ENCODE data around the gene SPATA6L.
"Not testable (repeated sequence)": the region's sequence is repeated elsewhere in the genome, so short reads cannot be mapped to it uniquely, and the experiment has no call there.

Gene SPATA6L

GRCh38 chr9:4665357-4665756 lies 923 bp downstream of the SPATA6L start:
- Mint-ChIP-seq H3K4me1 (ENCODE audit: low read depth) (peaks cover 51% of the 10 kb centered on the region), H3K36me3 (ENCODE audit: low read depth) (peaks cover 3% of the 10 kb centered on the region), H3K9me3 (no peaks in the 10 kb centered on the region), H3K4me3 (peak overlapping the region; percentile 78), H3K27ac (no peak overlapping the region), H3K27me3 (ENCODE audit: low read depth) (peaks cover 12% of the 10 kb centered on the region)
- DNase-seq (ENCODE audit: low spot score): no peak

- Mint-ChIP-seq H3K27me3 (ENCODE audit: low read depth) (peaks cover 19% of the 10 kb centered on the region), H3K4me1 (ENCODE audit: low read depth) (peaks cover 48% of the 10 kb centered on the region), H3K9me3 (no peaks in the 10 kb centered on the region), H3K36me3 (ENCODE audit: low read depth) (peaks cover 3% of the 10 kb centered on the region), H3K27ac (no peak overlapping the region), H3K4me3 (peak overlapping the region; percentile 2)
- no peak for DNase-seq (ENCODE audit: low spot score)
These were observed 2.3 kb downstream of the SPATA6L start for GRCh38 chr9:4663956-4664355.

- peaks cover 19% of the 10 kb centered on the region for H3K27me3 Mint-ChIP-seq (ENCODE audit: low read depth)
- peak overlapping the region; percentile 73 for H3K27ac Mint-ChIP-seq
- no peaks in the 10 kb centered on the region for H3K9me3 Mint-ChIP-seq
- peaks cover 46% of the 10 kb centered on the region for H3K4me1 Mint-ChIP-seq (ENCODE audit: low read depth)
- H3K4me3 Mint-ChIP-seq: peak overlapping the region; percentile 90
- H3K36me3 Mint-ChIP-seq (ENCODE audit: low read depth): peaks cover 3% of the 10 kb centered on the region
- no peak for DNase-seq (ENCODE audit: low spot score)
These were observed 3.1 kb downstream of the SPATA6L start for GRCh38 chr9:4662989-4663792.

- peaks cover 17% of the 10 kb centered on the region for H3K27me3 Mint-ChIP-seq (ENCODE audit: low read depth)
- H3K36me3 Mint-ChIP-seq (ENCODE audit: low read depth): peaks cover 3% of the 10 kb centered on the region
- H3K9me3 Mint-ChIP-seq: no peaks in the 10 kb centered on the region
- peak; percentile 76 for DNase-seq (ENCODE audit: low spot score)
- H3K4me3 Mint-ChIP-seq: peak within 1 kb of the TSS; percentile 90
- H3K27ac Mint-ChIP-seq: peak within 1 kb of the TSS; percentile 77
- H3K4me1 Mint-ChIP-seq (ENCODE audit: low read depth): peaks cover 43% of the 10 kb centered on the region
These were observed 3.9 kb downstream of the SPATA6L start, which contains the start of gene PLPP6 for GRCh38 chr9:4662108-4662988. Gene PLPP6, plus strand, starts transcription at chr9:4662294. Its CDS starts 82 bp downstream, at chr9:4662376.

- Mint-ChIP-seq H3K27me3 (ENCODE audit: low read depth) (peaks cover 12% of the 10 kb centered on the region), H3K27ac (peak overlapping the region; percentile 77), H3K36me3 (ENCODE audit: low read depth) (peaks cover 3% of the 10 kb centered on the region), H3K9me3 (no peaks in the 10 kb centered on the region), H3K4me3 (peak overlapping the region; percentile 90), H3K4me1 (ENCODE audit: low read depth) (peaks cover 40% of the 10 kb centered on the region)
- DNase-seq (ENCODE audit: low spot score): no peak
These were observed 4.7 kb downstream of the SPATA6L start for GRCh38 chr9:4661611-4662010.

GRCh38 chr9:4661165-4661564 lies 5.1 kb downstream of the SPATA6L start:
- no peak for DNase-seq (ENCODE audit: low spot score)
- Mint-ChIP-seq H3K27me3 (ENCODE audit: low read depth) (peaks cover 9% of the 10 kb centered on the region), H3K27ac (no peak overlapping the region), H3K36me3 (ENCODE audit: low read depth) (peaks cover 3% of the 10 kb centered on the region), H3K9me3 (no peaks in the 10 kb centered on the region), H3K4me3 (peak overlapping the region; percentile 90), H3K4me1 (ENCODE audit: low read depth) (peaks cover 37% of the 10 kb centered on the region)

GRCh38 chr9:4660665-4661064 lies 5.6 kb downstream of the SPATA6L start:
- H3K4me1 Mint-ChIP-seq (ENCODE audit: low read depth): peaks cover 32% of the 10 kb centered on the region
- H3K4me3 Mint-ChIP-seq; H3K9me3 Mint-ChIP-seq; DNase-seq (ENCODE audit: low spot score); H3K27me3 Mint-ChIP-seq (ENCODE audit: low read depth); H3K27ac Mint-ChIP-seq; H3K36me3 Mint-ChIP-seq (ENCODE audit: low read depth): not testable (repeated sequence)

GRCh38 chr9:4657426-4658159 lies 8.7 kb downstream of the SPATA6L start:
- H3K4me1 Mint-ChIP-seq (ENCODE audit: low read depth): peaks cover 6% of the 10 kb centered on the region
- H3K27me3 Mint-ChIP-seq (ENCODE audit: low read depth): peaks cover 9% of the 10 kb centered on the region
- H3K36me3 Mint-ChIP-seq (ENCODE audit: low read depth): no peaks in the 10 kb centered on the region

GRCh38 chr9:4656621-4657020 lies 9.7 kb downstream of the SPATA6L start:
- Mint-ChIP-seq H3K9me3 (no peaks in the 10 kb centered on the region), H3K36me3 (ENCODE audit: low read depth) (no peaks in the 10 kb centered on the region), H3K27me3 (ENCODE audit: low read depth) (peaks cover 9% of the 10 kb centered on the region), H3K4me1 (ENCODE audit: low read depth) (peaks cover 1% of the 10 kb centered on the region), H3K4me3 (no peak overlapping the region), H3K27ac (no peak overlapping the region)
- no peak for DNase-seq (ENCODE audit: low spot score)

More at GRCh38 chr9:4657426-4658159, 8.7 kb downstream of the SPATA6L start:
- H3K27ac Mint-ChIP-seq: no peak overlapping the region
- H3K4me3 Mint-ChIP-seq: no peak overlapping the region
- DNase-seq (ENCODE audit: low spot score): no peak
- no peaks in the 10 kb centered on the region for H3K9me3 Mint-ChIP-seq

GRCh38 chr9:4656196-4656595 lies 10.1 kb downstream of the SPATA6L start:
- H3K27ac Mint-ChIP-seq; DNase-seq (ENCODE audit: low spot score); H3K4me3 Mint-ChIP-seq; H3K9me3 Mint-ChIP-seq; H3K36me3 Mint-ChIP-seq (ENCODE audit: low read depth); H3K4me1 Mint-ChIP-seq (ENCODE audit: low read depth): not testable (repeated sequence)
- H3K27me3 Mint-ChIP-seq (ENCODE audit: low read depth): peaks cover 11% of the 10 kb centered on the region

GRCh38 chr9:4654538-4654937 lies 11.7 kb downstream of the SPATA6L start:
- no peaks in the 10 kb centered on the region for H3K9me3 Mint-ChIP-seq
- DNase-seq (ENCODE audit: low spot score): no peak
- H3K4me1 Mint-ChIP-seq (ENCODE audit: low read depth): peaks cover 1% of the 10 kb centered on the region
- H3K4me3 Mint-ChIP-seq: no peak overlapping the region
- H3K27me3 Mint-ChIP-seq (ENCODE audit: low read depth): peaks cover 11% of the 10 kb centered on the region
- H3K36me3 Mint-ChIP-seq (ENCODE audit: low read depth): no peaks in the 10 kb centered on the region
- H3K27ac Mint-ChIP-seq: no peak overlapping the region

GRCh38 chr9:4654084-4654483 lies 12.2 kb downstream of the SPATA6L start:
- no peak for DNase-seq (ENCODE audit: low spot score)
- Mint-ChIP-seq H3K4me3 (no peak overlapping the region), H3K4me1 (ENCODE audit: low read depth) (peaks cover 1% of the 10 kb centered on the region), H3K9me3 (no peaks in the 10 kb centered on the region), H3K36me3 (ENCODE audit: low read depth) (no peaks in the 10 kb centered on the region), H3K27me3 (ENCODE audit: low read depth) (peaks cover 9% of the 10 kb centered on the region), H3K27ac (no peak overlapping the region)

GRCh38 chr9:4642351-4642750 lies 23.9 kb downstream of the SPATA6L start:
- H3K9me3 Mint-ChIP-seq: no peaks in the 10 kb centered on the region
- no peaks in the 10 kb centered on the region for H3K36me3 Mint-ChIP-seq (ENCODE audit: low read depth)
- H3K27ac Mint-ChIP-seq: no peak overlapping the region
- peaks cover 2% of the 10 kb centered on the region for H3K27me3 Mint-ChIP-seq (ENCODE audit: low read depth)
- peaks cover 2% of the 10 kb centered on the region for H3K4me1 Mint-ChIP-seq (ENCODE audit: low read depth)
- no peak overlapping the region for H3K4me3 Mint-ChIP-seq
- no peak for DNase-seq (ENCODE audit: low spot score)

Measured in T-helper 2 cell treated with Interferon-gamma antibody and Interleukin-4, amounts not matched to agents 5 μg/mL and 100 μg/mL, for 36 hours (primary cell).